DMS153 treated with DMSO at 0.1 percent for 48 hours (cell line): ENCODE results near the gene TMEM50B.
A peak's percentile ranks its signal among the peaks of the same experiment; 100 is the strongest.
"Not testable (repeated sequence)": the region's sequence is repeated elsewhere in the genome, so short reads cannot be mapped to it uniquely, and the experiment has no call there.

Experiments
- DNase-seq: peaks from one replicate; lab custom pipeline; 2025; ENCODE audit not compliant: unreplicated experiment; lab: John Stamatoyannopoulos, UW

TMEM50B gene

DNA sequence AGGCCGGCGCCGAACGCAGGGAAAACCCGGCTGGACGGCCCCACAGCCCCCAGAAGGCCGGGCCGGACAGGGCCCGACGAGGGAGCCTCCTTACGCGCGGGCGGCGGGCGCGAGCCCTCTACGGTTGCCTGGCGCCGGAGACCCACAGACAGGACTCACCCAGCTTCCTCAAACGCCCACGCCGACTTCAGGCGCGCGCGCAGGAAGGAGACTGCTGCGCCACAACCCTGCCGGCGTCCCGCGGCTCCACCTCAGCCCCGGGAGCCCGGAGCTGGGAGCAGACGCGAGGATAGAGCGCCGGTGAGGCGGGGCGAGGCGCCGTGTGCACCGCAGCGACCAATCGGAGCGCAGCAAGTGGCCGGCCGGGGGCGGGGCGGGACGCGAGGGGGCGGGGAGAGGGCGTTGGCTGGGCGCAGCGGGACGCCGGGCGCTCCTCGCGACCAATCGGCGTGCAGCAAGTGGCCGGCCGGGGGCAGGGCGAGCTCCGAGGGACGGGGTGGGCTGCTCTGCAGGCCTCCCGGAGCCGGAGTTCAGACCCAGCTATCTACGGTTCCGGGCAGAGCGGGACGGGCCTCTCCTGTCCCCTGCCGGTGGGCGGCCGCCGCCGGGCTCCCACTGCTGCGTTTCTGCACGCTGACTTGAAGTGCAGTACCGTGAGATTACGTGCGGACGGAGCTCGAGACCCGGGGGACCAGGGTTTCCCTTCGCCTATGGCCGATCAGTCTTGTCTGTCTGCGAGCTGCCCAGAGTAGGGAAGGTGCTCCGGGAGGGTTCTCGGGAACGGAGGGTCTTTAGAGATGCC lies at the start of gene TMEM50B:
Gene TMEM50B, minus strand, starts transcription at position 296 of the 802 bp plus-strand sequence. CDS start 11,089 bp downstream, outside the sequence.
- peak; percentile 88 for DNase-seq

DNA sequence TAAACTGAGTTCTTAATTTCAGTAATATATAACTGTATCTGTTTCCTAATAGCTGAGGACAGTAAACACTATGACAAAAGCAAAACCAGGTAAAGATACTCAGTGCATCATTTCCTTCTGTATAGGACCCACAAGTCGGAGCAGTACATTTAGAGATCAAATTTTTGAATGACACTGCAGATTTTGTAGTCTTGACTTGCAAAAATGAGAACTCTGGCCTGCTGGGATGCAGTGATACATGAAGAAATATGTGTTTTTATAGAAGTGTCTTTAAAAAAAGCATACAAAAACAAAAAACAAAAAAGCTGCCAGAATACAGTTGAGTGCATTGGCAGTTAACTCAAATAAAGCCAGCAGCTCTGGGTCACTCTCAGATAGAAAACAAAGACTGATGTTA lies 43.2 kb upstream of the TMEM50B start:
- no peak for DNase-seq

DNA sequence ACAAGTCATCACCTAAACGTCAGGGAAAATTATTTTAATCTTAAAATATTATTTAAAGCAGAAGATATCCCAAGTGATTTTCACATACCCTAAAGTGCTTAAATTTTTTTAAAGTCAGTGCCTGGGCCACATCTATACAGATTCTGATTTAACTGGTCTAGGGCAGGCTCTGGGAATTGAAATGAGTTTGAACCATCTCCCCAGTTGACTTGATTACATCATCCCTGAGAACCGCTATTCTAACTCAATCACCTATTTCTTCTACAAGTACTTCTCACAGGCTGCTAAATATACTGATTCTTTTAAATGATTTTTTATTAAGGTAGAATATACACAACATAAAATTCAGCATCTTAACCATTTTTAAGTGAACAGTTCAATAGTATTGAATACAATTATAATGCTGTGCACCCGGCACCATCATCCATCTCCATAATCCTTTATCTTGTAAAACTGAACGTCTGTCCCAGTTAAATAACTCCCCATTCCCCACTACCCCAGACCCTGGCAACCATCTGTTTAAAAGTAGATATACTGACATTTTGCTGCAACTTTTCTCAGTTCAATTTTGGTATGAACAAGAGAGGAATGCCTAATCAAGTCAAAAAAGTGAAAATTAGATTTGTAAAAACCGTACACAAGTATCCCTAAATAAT lies 42.7 kb upstream of the TMEM50B start:
- no peak for DNase-seq

DNA sequence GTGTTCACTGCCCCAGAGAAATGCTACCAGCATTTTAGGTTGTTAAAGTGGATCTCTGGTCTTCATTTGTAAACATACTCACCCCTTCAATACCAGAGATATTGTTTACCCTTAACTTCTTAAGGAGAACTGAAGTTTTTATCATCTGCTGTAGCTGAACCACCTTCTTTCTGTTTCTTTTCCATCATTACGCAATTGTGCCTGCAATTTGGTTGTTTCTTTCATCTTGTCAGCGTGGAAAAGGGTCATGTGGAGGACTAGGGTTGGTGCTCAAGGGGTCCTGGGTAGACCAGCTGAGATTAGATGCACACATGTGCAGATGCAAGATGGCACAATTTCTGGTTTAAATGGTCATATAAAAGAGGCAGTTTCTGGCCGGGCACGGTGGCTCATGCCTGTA lies 39.1 kb upstream of the TMEM50B start:
- DNase-seq: no peak

DNA sequence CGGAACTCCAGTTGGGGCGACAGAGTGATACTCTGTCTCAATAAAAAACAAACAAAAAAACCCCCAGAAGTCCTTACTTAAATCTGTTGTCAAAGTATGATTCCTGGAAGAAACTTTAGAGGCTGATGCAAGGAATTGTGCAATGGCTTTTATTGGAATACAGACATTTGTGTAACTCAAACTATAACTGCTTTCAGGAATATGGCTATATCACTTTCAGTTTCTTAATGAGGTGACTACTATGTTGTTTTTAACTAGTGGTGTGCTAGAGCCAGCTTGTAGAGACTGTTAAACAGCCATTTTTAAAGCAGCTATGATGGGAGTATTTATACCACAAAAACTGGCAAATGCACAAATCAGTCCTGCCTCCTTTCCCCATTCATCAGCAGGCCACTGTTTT lies 34.5 kb upstream of the TMEM50B start:
- no peak for DNase-seq

DNA sequence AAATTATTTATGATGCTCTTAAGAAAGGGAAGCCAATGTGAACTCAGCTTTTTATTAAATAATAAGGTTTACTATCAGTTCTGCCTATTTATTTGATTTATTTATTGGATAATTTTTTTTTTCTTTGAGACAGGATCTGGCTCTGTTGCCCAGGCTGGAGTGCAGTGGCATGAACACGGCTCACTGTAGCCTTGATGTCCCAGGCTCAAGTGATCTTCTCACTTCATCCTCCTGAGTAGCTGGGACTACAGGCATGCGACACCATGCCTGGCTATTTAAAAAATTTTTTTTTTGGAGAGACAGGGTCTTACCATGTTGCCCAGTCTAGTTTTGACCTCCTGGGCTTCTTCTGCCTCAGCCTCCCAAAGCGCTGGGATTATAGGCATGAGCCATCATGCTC lies 32.7 kb upstream of the TMEM50B start:
- no peak for DNase-seq

DNA sequence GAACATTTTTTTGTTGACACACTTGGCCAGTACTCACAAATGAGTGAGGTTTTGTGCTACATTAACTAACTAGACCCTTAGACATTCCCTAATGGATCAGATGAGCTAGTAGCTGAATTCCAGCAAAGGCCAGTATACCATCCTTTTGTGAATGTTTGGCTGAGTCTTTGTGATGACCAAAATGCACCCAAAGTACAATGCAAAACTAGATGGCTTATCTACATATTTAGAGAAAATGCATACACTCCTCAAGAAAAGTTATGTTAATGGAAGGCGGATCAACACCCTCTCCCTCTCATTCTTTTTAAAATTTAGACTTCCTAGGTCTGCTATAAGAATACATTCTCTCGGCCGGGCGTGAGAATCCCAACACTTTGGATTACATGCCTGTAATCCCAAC lies 31.9 kb upstream of the TMEM50B start:
- DNase-seq: no peak

DNA sequence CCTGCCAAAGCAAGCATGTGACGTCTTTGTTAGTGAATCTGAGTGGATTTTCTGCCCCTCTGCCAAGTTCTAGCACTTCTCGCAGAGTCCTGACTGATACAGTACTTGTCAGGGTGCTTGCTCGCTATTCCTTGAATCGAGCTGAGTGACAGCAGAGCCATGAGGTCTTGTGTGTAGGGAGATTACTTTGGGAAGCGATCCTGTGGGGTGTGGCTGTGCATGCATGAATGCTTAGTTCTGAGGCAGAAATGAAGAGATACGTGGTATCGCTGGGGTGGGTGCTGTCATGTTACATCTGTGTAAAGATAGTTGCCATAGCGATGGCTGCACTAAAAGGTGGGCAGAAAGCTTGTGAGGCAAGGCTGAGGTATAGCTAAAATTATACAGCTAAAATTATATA lies 31.1 kb upstream of the TMEM50B start:
- DNase-seq: no peak

DNA sequence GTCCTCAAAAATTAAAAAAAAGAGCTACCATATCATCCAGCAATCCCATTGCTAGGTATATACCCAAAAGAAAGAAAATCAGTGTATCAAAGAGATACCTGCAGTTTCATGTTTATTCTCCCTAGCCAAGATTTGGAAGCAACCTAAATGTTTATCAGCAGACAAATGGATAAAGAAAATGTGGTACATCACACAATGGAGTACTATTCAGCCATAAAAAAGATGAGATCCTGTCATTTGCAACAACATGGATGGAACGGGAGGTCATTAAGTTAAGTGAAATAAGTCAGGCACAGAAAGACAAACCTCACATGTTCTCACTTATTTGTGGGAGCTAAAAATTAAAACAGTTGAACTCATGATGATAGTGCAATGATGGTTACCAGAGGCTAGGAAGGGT lies 27.2 kb upstream of the TMEM50B start:
- DNase-seq: not testable (repeated sequence)

DNA sequence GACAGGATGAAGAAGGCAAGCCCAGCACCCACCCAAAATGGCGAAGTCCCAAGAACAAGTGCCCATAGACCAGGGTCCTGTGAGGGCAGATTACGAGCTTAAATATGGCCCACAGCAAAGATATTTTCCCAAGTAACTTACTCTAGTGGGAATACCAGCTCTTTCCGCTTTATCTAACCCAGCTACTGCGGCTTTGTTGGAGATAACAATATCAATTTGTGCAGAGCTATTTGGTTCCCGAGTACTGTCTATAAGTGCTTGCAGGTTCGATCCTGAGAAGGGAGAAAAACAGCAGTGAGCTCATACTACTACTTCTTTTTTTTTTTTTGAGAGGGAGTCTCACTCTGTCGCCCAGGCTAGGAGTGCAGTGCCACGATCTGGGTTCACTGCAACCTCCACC lies 26.1 kb upstream of the TMEM50B start:
- DNase-seq: no peak

DNA sequence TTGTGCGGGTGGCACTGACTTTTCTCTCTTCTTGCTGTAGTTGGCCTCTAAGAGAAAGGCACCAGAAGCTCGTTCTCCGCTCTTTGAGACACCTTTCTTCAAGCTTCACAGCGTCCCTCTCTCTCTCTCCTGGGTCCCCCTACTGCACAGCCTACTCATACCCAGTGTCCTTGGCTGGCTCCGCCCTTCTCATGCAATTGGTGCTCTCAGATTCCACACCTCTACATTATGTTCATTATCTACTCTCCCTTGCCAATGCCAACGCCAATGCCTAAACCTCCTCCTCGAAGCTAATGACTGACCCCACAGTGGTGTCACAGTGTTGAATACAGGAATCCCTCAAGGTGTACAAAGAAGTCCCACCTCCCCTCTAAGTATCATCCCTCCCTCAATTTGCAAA lies 16.6 kb upstream of the TMEM50B start:
- DNase-seq: no peak

DNA sequence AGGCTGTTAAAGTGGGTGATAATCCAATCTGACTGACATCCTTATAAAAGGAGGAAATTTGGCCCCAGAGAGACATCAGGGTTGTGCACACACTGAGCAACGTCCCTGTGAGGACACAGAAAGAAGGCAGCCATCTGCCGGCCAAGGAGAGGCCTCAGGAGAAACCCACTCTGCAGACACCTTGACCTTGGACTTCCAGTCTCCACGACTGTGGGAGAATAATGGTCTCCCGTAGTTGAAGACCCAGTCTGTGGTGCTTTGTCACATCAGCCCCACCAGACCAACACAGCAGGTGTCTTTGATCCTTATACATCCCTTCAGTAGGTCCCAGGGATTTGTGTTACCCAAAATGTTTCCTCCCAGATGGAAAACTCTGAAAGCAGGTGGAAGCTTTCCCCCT lies 16.0 kb upstream of the TMEM50B start:
- DNase-seq: no peak

DNA sequence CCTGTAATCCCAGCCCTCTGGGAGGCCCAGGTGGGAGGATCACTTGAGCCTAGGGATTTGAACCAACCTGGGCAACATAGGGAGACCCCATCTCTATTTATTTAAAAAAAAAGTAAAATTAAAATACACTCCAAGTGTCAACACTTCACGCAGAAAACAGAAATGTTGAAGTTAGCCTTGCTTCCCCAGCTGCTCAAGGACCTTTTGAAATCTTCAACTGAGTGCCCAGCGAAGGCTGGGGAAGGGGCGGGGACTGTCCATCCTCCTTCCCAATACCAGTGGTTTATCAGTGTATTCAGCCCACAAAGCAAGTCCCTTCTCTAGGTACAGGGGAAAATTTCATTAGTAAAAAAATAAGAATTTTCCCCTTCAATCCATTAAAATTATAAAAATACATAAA lies 14.0 kb upstream of the TMEM50B start:
- DNase-seq: no peak

DNA sequence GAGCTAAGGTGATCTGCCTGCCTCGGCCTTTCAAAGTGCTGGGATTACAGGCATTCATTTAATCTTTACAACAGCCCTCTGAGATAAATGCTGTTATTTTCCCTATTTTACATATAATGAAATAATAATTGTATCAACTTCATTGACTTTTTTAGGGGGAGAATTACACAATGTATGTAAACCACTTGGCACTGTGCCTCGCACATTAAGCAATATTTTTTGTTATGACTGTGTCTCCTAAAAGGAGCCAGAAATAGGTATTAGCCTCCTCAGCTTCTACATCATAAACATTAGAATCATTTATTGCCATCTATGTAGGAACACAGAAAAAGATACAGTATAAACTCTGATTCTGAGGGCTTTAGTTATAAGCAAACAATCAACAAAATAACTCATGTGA lies 12.8 kb upstream of the TMEM50B start:
- DNase-seq: no peak

DNA sequence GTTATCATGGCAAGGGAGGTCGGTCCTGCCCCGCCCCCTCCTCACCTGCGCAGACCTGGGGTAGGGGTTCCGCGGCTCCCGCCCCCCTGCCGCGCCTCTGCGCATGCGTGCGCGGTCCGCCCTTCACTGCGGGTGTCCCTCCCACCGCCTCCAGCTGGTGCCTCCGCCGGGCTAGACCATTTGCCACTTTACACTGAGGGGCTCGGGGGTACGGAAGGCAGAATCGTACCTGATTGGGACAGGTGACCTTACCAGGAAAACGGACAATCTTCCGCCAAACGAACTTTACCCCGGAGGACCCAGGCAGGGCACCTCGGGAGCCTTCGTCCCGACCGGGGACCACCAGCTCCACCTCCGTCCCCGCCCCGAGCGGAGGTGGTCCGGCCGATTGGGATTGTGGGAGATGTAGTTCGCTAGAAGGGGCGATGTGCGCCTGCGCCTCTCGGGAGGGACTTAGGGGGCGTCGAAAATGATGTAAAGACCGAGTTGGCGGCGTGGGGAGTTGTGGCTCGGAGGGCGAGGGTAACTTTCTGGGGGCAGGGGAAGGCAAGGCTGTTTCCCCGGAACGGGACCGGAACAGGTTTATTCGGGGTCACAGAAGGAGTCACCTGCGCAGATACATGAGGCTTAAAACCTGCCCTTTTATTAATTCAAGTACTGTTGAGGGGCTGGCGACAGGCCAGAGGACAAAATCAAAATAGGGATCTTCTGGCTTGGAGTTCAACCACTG lies 11.8 kb upstream of the TMEM50B start, which contains the start of gene DNAJC28:
Gene DNAJC28, minus strand, starts transcription at position 344 of the 730 bp plus-strand sequence. CDS start 2,323 bp downstream, outside the sequence.
- peak; percentile 90 for DNase-seq

DNA sequence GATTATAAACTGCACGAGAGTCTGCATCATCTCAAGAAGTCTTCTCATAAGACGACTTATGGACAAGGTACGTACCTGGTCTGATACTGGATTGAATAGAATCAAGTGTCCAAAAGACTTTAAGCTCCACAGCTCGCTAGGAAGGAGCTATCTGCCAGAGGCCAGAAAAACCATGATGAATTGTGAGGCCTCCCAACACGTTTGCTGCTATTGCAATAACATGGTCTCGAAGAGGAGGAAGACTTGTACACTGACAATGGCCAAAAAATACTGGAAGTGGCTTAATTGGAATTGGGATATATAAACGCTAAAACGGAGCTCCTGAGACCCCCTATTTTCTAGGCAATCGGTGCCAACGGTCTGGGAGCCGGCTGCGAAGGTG lies 11.2 kb upstream of the TMEM50B start:
- DNase-seq: no peak

DNA sequence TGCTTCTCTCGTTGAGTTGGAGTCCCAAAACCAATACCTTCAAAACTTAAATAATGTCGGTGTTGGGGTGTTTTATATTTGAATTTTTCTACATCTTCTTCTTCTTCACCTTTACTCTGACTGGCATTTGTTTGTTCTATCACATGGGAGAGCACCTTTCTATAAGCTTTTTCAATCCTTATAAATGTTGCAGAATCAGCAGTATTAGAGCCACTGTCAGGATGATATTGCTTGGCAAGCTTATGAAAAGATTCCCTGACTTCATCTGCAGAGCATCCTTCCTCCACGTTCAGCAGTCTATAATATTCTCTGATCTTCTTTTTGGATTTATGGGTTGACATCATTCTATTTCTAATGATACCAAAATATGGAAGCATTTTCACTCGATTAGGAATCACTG lies 9.2 kb upstream of the TMEM50B start:
- DNase-seq: no peak

DNA sequence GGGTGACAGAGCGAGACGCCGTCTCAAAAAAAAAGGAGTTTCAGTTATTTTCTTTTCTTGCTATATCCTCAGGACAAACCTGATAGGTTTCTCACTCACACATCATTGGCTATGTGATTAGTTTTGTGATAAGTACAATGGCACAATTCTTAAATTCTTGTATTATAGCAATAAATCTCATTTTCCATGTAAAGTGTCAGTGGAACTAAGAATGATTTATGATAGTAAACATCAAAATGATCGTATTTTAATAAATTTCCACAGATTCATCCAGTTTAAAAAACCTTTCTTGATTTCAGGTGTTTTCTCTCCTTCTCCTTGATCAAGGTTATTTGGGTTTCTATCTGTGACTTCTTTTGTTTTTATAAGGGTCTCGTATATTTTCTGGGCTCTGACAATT lies 8.2 kb upstream of the TMEM50B start:
- no peak for DNase-seq

DNA sequence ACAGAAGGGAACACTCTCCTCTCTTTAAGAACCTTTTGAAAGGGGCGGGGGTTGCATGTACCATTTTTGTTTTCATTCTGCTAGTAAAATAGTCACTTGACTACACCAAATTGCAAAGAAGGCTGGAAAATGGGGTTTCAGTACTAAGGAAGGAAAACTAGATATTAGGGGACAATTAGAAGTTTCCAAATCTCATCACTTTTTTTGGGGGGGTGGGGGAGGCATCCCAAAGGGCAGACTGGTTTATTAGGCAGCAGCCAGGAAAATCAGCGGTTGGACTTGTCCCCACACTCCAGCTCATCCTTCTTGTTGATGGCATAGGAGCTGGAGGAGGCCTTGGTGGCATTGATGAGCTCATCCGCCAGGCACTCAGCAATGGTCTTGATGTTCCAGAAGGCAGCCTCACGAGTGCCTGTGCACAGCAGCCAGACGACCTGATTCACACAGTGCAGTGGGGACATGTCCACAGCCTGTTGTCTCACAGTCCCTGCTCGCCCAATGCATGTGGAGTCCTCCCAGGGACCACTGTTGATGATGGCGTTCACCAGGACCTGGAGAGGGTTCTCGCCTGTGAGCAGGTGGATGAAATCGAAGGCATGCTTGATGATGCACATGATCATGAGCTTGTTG lies 1.7 kb upstream of the TMEM50B start:
- no peak for DNase-seq

DNA sequence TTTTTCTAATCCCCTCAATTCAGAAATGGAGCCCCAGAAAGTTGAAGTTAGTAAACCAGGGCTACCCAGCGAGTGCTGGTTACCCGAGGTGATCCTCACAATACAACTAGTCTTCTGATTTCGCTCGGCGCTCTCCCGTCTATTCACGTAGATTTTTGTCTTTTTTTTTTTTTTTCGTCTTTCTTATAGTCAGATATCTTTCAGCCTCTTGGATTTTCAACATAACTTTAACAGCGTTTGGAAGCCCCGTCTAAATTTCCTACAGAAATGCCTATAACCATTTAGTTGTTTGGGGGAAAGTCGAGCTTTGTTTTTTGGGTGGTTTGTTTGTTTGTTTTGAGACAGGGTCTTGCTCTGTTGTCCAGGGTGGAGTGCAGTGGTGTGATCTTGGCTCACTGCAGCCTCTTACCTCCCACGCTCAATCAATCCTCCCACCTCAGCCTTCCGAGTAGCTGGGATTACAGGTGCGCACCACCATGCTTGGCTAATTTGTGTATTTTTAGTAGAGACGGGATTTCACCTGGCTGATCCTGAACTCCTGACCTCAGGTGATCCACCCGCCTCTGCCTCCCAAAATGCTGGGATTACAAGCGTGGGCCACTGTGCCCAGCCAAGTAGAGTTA lies 818 bp upstream of the TMEM50B start:
- DNase-seq: no peak
